Ishikawa (cell line): Measurements from ENCODE around the gene RPTOR.

Source experiments
- EP300 ChIP-seq: IDR thresholded peaks from 2 replicates; pipeline ENCODE4 v1.6.1; 2012; ENCODE audit warnings: borderline replicate concordance
- TAF1 ChIP-seq: IDR thresholded peaks from 2 replicates; pipeline ENCODE4 v1.6.1; 2012; ENCODE audit warnings: low read depth, mild to moderate bottlenecking

DNA sequence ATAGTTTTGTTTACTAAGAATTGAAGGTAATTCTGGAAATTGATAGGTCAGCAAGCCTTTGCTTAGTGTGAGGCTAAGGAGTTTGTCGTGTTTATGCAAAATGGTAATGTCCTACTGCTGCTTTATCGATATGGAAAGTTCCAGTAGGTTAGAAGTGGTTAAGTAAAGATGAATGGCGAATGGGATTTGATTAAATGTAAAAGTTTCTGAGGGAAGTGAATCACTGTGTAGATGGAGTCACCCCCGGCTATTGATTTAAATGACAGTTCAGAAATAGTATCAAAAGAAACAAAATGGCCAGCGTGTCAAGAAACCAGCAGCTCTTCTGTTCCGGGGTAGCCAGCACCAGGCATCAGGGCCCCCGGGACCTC lies 131.4 kb downstream of the RPTOR start:
- TF ChIP-seq TAF1 = no peak
- no peak for TF ChIP-seq EP300
